Stimulated activated CD8-positive, alpha-beta memory T cell treated with anti-CD3 and anti-CD28 coated beads, Interleukin-4, amount 100 ng/mL, for 1 hour (primary cell): Measurements from ENCODE around the gene TFPI.
"Not testable (repeated sequence)": the region's sequence is repeated elsewhere in the genome, so short reads cannot be mapped to it uniquely, and the experiment has no call there.

Experiments used
- DNase-seq, 2 donors: peaks; one replicate each; pipeline ENCODE4 v3.0.0-alpha.2; 2020; ENCODE audit warnings: low read depth in 2 of 2, low spot score in 1 of 2

The TFPI gene

GRCh38 chr2:187554704-187555082 is 458 bp upstream of the TFPI start:
- DNase-seq, result no peak

- DNase-seq, result no peak
Observed at GRCh38 chr2:187552828-187553681, 1.2 kb downstream of the TFPI start.

- no peak for DNase-seq
Observed at GRCh38 chr2:187552381-187552780, 1.9 kb downstream of the TFPI start.

GRCh38 chr2:187550857-187551256 is 3.4 kb downstream of the TFPI start:
- DNase-seq, result no peak

- DNase-seq, result no peak
Observed at GRCh38 chr2:187549951-187550555, 4.2 kb downstream of the TFPI start.

GRCh38 chr2:187549193-187549592 is 5.0 kb downstream of the TFPI start:
- DNase-seq, result no peak

- no peak for DNase-seq
Observed at GRCh38 chr2:187548656-187549055, 5.6 kb downstream of the TFPI start.

GRCh38 chr2:187547353-187547979 is 6.8 kb downstream of the TFPI start:
- DNase-seq, result no peak

GRCh38 chr2:187546762-187547333 is 7.4 kb downstream of the TFPI start:
- no peak for DNase-seq

GRCh38 chr2:187545238-187545751 is 8.9 kb downstream of the TFPI start:
- no peak for DNase-seq

- no peak for DNase-seq
Observed at GRCh38 chr2:187544371-187545080, 9.7 kb downstream of the TFPI start.

GRCh38 chr2:187543488-187543887 is 10.7 kb downstream of the TFPI start:
- DNase-seq, result no peak

GRCh38 chr2:187542123-187542522 is 12.1 kb downstream of the TFPI start:
- no peak for DNase-seq

- DNase-seq, result no peak
Observed at GRCh38 chr2:187541086-187542085, 12.8 kb downstream of the TFPI start.

- DNase-seq, result not testable (repeated sequence)
Observed at GRCh38 chr2:187538222-187538621, 16.0 kb downstream of the TFPI start.

GRCh38 chr2:187535381-187535780 is 18.9 kb downstream of the TFPI start:
- not testable (repeated sequence) for DNase-seq

GRCh38 chr2:187532333-187533120 is 21.7 kb downstream of the TFPI start:
- DNase-seq, result no peak

- no peak for DNase-seq
Observed at GRCh38 chr2:187529977-187530721, 24.1 kb downstream of the TFPI start.
